ENCODE measurements around the gene SDR42E2. TPM values are rescaled to one million over a fixed set of nuclear protein-coding genes. Genes with fewer than 3 reads are reported as not detected.
A peak's percentile ranks its signal among the peaks of the same experiment; 100 is the strongest.

Gene SDR42E2
- total and polyA plus RNA-seq, 12 donors = 0.09 to 0.15 TPM; not detected in 10

DNA sequence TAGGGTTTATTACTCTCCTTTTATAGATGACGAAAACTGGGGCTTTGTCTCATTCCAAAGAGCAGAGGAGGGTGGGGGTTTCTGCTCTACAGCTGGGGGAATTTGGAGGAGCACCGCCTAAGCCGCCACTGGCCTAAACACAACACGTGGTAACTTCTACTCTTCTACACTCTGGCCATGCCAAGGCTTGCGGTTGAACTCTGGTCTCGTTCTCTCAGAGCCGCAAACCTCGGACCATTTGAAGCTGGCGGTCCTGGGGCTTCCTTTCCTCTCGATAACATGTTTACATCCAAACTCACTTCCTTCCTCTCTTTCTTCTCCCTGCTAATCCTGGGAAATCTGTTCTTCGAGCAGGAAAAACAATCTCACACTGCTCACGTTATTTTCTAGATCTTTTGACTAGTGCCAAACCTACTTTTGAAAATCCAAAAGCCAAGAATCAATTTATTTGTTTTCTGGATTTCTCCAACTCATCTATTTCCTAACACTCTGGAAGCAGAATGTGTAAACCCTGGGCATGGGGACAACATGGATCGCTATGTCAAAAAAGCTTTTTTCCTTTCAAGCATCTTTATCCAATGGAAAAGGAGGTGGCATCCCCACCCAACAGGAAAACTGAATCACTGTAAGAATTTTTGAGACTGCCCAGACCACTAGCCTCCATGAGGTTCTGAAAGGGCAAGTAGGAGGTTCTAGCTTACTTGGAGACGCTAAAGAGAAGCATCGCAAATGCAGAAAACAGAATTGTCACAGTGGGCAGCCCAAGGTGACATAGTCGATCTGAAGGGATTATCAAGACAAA, 30.2 kb downstream of the SDR42E2 start:
- WGBS, 2 donors = 22 to 23% methylated on average over 16 of the region's 16 CpGs
- DNase-seq = peak; percentile 72 to 85
- Histone ChIP-seq H3K36me3 (no peaks in the 10 kb centered on the region), H3K27ac (peak overlapping the region; percentile 91 to 98 (median 96)), H3K4me3 (peak overlapping the region in 9 of 10 donors; percentile 42 to 83 (median 73)), H3K9me3 (no peaks in the 10 kb centered on the region), H3K27me3 (no peaks in the 10 kb centered on the region), H3K4me1 (peaks cover 8 to 54% (median 36%) of the 10 kb centered on the region in 9 donors)
- ATAC-seq = peak in 7 of 8 donors; percentile 8 to 34 (median 17)
- intact Hi-C loops (cut with DNase I) = loop anchor here in 1 of 10 donors (10.0 kb wide), 1 partner anchor 182 kb away; the partner anchor contains the start of gene CDR2
- no peak for TF ChIP-seq CTCF (IDR thresholded peaks at IDR 0.05)

- 90 to 95% methylated on average over 2 of the region's 2 CpGs for WGBS, 2 donors
- no peak for ATAC-seq
- no peaks in the 10 kb centered on the region for H3K27me3 ChIP-seq
- peak overlapping the region; percentile 68 to 98 (median 96) for H3K27ac ChIP-seq
- no peaks in the 10 kb centered on the region for H3K36me3 ChIP-seq
- peak overlapping the region in 1 of 10 donors; percentile 82 for H3K4me3 ChIP-seq
- no peak for DNase-seq
- intact Hi-C loops (cut with DNase I) = loop anchor here in 1 of 10 donors (10.0 kb wide), 1 partner anchor 182 kb away; the partner anchor contains the start of gene CDR2
- peaks cover 8 to 54% (median 36%) of the 10 kb centered on the region in 9 donors for H3K4me1 ChIP-seq
- H3K9me3 ChIP-seq = no peaks in the 10 kb centered on the region
- no peak for TF ChIP-seq CTCF (IDR thresholded peaks at IDR 0.05)
Observed at GRCh38 chr16:22193063-22193411, 30.7 kb downstream of the SDR42E2 start.

DNA sequence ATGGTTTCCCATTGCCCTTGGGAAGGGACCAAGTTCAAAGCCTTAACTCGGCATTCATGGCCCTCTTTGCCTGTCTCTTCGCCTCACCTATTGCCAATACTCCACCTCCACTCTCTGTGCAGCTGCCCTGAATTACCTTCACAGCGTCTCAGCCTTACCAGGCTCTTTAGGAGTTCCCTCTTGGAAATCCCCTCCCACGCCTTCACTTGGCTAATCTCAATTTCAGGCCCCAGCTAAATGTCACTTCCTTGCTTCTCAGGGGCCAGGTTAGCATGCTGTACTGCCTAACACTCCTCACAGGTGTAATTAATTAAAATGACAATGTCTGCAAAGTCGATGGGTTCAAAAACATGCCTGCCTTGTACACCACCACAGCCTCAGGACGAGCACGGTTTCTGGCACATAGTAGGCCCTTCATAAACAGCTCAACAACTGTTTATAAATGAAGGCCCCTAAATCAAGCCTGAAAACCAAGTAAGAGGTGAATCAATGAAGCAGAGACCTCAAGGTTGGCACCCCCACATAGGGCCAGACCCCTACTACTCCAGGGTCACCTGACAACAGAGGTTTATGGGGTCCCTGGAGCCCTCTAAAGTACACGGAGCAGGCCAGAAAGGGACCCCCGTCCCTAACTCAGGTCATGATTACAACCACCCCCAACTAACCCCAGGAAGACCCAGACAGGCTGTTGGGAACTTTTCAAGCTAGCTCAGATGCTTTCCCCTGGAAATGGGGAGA, 32.6 kb downstream of the SDR42E2 start:
- H3K4me1 ChIP-seq = peaks cover 3 to 48% (median 19%) of the 10 kb centered on the region in 9 donors
- no peaks in the 10 kb centered on the region for H3K36me3 ChIP-seq
- no peaks in the 10 kb centered on the region for H3K9me3 ChIP-seq
- no peak for ATAC-seq
- H3K27me3 ChIP-seq = no peaks in the 10 kb centered on the region
- no peak for TF ChIP-seq CTCF (IDR thresholded peaks at IDR 0.05)
- no peak for DNase-seq
- no peak overlapping the region for H3K4me3 ChIP-seq
- peak overlapping the region in 7 of 10 donors; percentile 70 to 86 (median 79) for H3K27ac ChIP-seq
- intact Hi-C loops (cut with DNase I) = loop anchor here in 6 of 10 donors (1.0 to 10.0 kb wide), 5 partner anchors 102 to 182 kb away; partner anchors contain the start of genes POLR3E (in 5 of the 6) and CDR2 (in 1 of the 6)
- WGBS, 2 donors = 87 to 89% methylated on average over 9 of the region's 9 CpGs

DNA sequence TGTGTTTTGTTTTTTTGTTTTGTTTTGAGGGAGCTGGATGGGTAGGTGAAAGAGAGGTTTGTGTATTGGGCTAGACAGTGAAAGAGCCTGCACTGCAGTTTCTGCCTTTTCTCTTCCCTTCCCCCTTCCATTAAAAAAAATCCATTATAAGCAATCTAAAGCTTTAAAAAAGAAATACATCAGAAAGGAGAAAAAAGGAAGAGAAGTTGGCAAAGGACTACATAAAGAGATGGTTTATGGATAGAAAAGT, 33.1 kb downstream of the SDR42E2 start:
- Histone ChIP-seq H3K4me3 (peak overlapping the region in 6 of 10 donors; percentile 55 to 70 (median 60)), H3K4me1 (peaks cover 3 to 46% (median 16%) of the 10 kb centered on the region in 9 donors), H3K27ac (peak overlapping the region in 7 of 10 donors; percentile 70 to 86 (median 79)), H3K9me3 (no peaks in the 10 kb centered on the region), H3K36me3 (no peaks in the 10 kb centered on the region), H3K27me3 (no peaks in the 10 kb centered on the region)
- ATAC-seq (no peak), DNase-seq (no peak)
- intact Hi-C loops (cut with DNase I) = loop anchor here in 6 of 10 donors (1.0 to 10.0 kb wide), 5 partner anchors 101 to 182 kb away; partner anchors contain the start of genes POLR3E (in 5 of the 6) and CDR2 (in 1 of the 6)
- TF ChIP-seq CTCF (IDR thresholded peaks at IDR 0.05) = no peak
